GM06990 (cell line): Measurements from ENCODE around the gene PIN4.

Experiments used
- DNase-seq: peaks from one replicate; pipeline ENCODE4 v3.0.0-alpha.2; 2011; ENCODE audit not compliant: insufficient read length; ENCODE audit errors: extremely low read depth
- H3K27me3 ChIP-seq: replicated peaks from 2 replicates; pipeline ENCODE4 v1.6.0; 2011; ENCODE audit warnings: low read length; ENCODE audit not compliant: control insufficient read depth, insufficient read depth
- H3K36me3 ChIP-seq: 2 replicates; pipeline ENCODE4 v1.5.1; 2011; ENCODE audit warnings: low read length; ENCODE audit not compliant: control insufficient read depth, insufficient read depth
- H3K4me3 ChIP-seq: replicated peaks from 2 replicates; pipeline ENCODE4 v1.5.1; 2011; ENCODE audit warnings: low read depth, mild to moderate bottlenecking, control low read depth, low read length
- CTCF ChIP-seq: IDR thresholded peaks from 2 replicates; pipeline ENCODE4 v1.5.1; 2011; ENCODE audit warnings: low read length, control low read depth, mild to moderate bottlenecking, inconsistent platforms; ENCODE audit not compliant: insufficient read depth, poor library complexity, severe bottlenecking

Gene PIN4

GRCh38 chrX:72176981-72177380 is 4.6 kb upstream of the PIN4 start:
- Histone ChIP-seq H3K27me3 (no peaks in the 10 kb centered on the region), H3K36me3 (no peaks in the 10 kb centered on the region), H3K4me3 (no peak overlapping the region)
- TF ChIP-seq CTCF = no peak
- no peak for DNase-seq

GRCh38 chrX:72180539-72180938 is 1.0 kb upstream of the PIN4 start:
- TF ChIP-seq CTCF = no peak
- Histone ChIP-seq H3K36me3 (no peaks in the 10 kb centered on the region), H3K27me3 (no peaks in the 10 kb centered on the region), H3K4me3 (peak overlapping the region; percentile 59)
- DNase-seq = no peak

- TF ChIP-seq CTCF = no peak
- no peak for DNase-seq
Measured at GRCh38 chrX:72182924-72183323, 1.4 kb downstream of the PIN4 start.

GRCh38 chrX:72201836-72202536 is 20.4 kb downstream of the PIN4 start:
- DNase-seq = no peak
- TF ChIP-seq CTCF = no peak
- Histone ChIP-seq H3K27me3 (no peaks in the 10 kb centered on the region), H3K36me3 (no peaks in the 10 kb centered on the region; the same call in 1 of the 2 replicates), H3K4me3 (no peak overlapping the region)

More at GRCh38 chrX:72182924-72183323, 1.4 kb downstream of the PIN4 start:
- Histone ChIP-seq H3K4me3 (no peak overlapping the region), H3K36me3 (no peaks in the 10 kb centered on the region; the same call in 1 of the 2 replicates), H3K27me3 (no peaks in the 10 kb centered on the region)

GRCh38 chrX:72202792-72203401 is 21.3 kb downstream of the PIN4 start:
- no peak for DNase-seq
- no peak for TF ChIP-seq CTCF
- Histone ChIP-seq H3K36me3 (no peaks in the 10 kb centered on the region; the same call in 1 of the 2 replicates), H3K27me3 (no peaks in the 10 kb centered on the region), H3K4me3 (no peak overlapping the region)
